ENCODE measurements around the gene WDR27.
"Not testable (repeated sequence)": the region's sequence is repeated elsewhere in the genome, so short reads cannot be mapped to it uniquely, and the experiment has no call there.

The WDR27 gene

DNA sequence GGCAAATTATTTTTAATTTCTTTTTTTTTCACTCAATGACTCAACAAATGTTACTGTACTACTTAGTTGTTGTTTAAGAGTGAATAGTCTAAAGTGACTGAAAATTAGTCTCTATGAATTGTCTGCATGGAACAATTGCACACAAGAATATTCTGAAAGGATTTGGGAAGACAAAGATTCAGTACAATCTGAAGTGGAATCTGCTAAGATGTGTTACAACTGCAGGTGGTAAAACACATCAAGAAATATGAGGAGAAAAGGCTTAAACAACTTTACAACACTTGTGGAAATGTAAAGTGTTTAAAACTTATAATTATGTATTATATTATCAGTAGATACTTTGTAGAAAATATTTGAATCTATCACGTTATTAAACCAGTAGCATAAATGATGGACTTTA lies 193.4 kb downstream of the WDR27 start:
- FAIRE-seq = no peak

DNA sequence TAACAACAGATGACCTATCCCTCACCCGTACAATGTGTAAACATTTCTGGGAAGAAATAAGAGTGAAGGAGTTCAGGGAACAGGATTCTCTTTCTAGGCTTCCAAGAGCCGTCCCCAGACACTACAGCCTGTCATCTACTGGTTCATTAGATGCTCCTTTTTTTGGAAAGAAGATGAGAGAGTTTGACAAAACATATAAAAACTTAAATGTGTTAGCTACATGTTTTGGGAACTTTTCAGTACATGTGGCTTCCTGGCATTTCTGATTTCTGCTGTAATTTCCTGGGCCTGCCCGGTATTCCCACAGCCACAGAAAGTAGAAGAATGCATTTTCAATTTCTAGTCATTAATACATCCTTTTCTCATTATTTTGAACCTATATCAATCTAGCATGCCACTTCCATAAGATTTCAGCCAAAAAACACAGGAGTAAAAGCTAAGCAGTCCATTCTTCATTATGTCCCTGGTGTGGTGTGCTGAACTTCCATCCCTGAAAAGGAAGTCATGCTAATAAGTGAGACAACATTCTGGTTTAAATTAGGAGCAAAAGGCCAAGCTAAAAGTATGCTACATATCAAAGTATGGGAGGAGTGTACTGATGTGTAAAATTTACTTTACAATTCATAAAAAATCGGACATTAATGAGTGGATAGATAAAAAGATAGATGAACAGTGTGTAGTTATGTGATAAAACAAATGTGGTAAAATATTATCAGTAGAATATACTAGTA lies 198.2 kb downstream of the WDR27 start:
- FAIRE-seq = no peak

DNA sequence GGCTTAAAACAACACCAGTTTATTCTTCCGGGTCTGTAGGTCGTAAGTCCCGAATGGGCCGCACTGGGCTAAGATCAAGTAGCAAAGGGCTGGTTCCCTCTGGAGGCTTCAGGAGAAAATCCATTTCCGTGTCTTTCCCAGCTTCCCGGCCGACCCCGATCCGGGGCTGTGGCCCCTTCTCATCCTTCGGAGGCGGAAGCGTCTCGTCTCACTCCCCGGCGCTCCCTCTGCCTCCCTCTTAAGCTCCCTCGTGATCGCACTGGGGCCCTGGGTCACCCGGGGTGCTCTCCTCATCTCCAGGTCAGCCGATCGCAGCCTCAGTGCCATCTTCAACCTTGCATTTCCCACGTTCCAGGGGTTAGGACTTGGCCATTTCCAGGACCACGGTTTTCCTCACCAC lies 199.4 kb downstream of the WDR27 start:
- FAIRE-seq = no peak

DNA sequence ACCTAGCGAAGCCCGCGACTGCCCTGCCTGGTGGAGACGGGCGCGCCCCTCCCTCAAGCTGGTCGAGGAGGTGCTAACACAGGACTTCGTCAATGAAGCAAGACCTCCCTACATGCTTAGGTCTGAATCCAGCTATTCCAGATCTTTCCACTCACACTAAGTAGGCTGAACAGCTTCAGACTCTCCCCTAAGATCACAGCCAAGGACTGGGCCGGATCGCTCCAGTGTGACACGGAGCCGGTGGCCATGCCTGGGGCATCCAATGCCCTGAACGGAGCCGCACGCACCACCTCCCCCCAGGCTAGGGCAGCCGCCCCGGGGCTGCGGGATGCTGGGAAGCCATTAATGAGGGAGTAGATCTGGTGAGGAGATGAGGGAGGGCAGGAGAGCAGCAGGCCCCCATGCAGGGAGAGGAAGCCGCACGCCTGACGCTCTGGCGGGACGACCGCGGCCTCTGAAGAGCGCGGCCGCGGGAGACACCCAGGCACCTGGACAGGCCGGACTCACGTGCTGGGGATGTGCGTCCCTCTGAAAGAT lies 200.0 kb downstream of the WDR27 start:
- no peak for FAIRE-seq

DNA sequence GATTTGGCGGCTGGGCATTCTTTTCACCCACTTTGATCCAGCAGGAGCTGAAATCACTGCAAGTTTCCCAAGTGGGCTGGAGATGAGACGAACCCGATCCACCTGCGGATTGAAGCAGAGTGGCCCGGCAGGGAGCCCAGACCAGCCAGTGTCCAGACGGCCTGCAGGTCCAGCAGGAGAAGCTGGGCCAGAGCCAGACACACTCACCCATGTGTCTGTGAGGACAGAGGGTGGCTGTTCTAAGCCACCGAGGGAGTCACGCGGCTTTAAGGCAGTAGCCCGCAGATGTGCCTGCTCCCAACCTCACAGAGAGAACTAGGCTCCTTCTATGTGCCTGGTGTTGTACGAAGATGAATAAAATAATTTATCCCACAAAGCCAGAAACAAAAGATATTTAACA lies 200.7 kb downstream of the WDR27 start:
- no peak for FAIRE-seq

DNA sequence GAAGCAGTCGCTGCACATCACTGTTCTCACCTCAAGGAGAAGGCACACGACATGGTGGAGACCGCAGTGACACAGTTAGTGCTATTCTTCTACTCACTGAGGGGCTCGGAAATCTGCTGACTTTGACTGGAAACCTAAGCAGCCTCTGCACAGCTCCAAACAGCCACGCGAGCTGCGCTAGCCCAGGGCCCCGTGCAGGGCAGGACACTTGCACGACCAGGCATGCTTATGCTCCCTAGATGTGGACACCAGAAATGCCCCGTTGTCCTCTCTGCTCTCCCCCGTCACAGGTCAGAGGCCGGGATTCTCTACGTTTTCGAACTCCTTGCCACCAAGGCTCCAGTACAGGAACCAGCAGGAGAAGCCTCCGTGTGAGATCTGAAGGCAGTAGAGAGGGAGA lies 201.1 kb downstream of the WDR27 start:
- FAIRE-seq = no peak

DNA sequence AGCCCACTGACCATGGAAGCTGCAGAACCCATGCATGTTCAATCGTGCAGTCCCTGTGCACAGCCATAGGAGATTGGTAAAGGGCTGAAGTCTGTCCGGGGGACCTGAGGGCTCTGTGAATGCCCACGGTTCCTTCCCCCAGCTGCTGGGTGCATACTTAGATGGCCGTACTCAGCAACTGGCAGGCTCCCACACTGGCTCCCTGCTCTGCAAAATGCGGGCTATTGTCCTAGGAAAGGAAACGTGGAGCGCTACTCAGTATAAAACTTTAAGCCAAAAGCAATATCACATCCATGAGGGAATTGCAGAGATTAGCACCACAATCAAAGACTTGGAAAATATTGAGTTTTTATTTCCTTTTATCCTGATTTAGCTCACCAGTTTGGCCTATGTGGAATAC lies 202.0 kb downstream of the WDR27 start:
- no peak for FAIRE-seq

DNA sequence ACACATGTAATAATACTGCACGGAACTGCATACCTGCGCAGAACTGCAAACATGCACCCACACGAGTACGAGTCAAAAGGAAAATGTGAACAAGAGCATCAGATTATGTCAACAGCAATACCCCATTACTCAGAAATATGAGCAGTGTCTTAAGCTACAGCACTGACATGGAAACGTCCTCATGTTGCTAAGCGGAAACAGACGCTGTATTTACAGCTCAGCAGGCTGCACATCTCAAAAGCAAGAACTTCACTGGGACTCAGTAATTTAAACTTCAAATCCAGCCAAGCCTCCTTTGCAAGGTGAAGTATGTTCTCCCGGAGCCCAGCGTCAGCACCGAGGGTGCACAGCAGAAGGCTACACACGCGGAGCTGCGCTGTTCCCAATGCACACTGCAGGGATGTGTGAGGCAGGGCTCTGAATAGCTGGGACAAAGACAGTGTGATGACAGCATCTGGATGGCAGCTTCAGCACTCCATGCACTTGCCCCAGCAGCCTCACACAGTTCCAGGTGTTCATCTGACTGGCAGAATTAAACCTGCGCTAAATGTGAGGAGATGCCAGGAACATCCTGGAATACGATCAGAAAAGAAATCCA lies 202.8 kb downstream of the WDR27 start:
- no peak for FAIRE-seq

DNA sequence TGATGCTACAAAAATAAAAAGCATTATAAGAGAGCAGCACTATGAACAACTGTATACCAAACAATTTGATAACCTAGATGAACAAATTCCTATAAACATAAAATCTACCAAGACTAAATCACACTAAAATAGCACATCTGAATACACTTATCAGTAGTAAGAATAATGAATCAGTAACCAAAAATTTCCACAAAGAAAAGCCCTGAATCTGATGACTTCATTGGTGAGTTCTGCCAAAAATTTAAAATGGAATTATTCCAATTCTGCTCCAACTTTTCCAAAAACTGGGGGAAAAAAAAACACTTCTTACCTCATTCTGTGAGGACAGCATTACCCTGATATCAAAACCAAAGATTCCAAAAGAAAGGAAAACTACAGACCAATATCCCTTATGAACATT lies 206.2 kb downstream of the WDR27 start:
- no peak for FAIRE-seq

DNA sequence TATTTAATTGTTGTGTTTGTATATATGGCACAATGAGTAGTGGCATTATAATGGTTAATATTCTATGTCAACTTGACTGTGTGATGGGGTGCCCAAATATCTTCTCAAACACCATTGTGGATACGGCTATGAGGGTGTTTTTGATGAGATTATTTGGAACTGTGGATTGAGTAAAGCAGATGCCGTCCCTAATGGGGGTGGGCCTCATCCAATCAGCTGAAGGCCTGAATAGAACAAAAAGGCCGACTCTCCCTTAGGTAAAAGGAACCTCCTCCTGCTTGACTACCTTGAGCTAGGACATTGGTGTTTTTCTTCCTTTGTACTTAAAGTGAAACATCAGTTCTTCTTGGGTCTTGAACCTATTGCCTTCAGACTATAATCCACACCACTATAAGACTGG lies 207.8 kb downstream of the WDR27 start:
- FAIRE-seq = no peak

DNA sequence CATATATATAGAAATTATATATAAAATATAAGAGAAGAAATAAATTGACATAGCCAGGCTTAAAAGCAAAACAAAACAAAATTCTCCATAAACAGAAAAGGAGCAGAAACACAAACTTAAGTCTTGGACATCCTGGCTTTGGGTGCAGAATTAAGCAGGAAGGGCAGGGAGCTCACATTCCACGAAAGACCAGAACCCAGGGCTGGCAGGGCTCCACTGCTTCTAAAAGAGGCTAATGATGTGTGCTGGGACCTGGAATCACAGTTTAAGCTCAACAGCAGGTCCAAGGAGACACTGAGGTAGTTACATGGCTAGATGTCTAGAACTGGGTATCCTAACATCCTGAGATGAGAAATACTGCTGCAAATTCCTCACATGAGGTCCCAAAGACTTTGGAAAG lies 210.3 kb downstream of the WDR27 start:
- FAIRE-seq = no peak

DNA sequence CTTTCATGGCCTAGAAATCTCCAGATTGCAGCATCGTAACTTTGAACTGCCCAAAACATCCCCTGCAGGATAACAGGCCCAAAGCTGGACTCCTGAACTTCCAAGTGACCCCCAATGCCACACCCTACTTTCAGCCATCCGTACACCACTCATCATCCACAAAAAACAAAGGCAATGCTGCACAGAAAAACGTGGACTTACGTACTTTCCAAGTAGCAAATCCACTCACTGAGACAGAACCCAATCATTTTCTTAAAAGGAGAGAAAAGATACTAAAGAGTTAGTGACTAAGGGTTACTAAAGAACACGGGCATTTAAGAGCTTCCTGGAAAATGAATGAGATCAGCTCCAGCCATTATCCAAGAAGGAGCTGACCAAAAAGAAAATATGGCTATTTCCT lies 211.0 kb downstream of the WDR27 start:
- FAIRE-seq = no peak

DNA sequence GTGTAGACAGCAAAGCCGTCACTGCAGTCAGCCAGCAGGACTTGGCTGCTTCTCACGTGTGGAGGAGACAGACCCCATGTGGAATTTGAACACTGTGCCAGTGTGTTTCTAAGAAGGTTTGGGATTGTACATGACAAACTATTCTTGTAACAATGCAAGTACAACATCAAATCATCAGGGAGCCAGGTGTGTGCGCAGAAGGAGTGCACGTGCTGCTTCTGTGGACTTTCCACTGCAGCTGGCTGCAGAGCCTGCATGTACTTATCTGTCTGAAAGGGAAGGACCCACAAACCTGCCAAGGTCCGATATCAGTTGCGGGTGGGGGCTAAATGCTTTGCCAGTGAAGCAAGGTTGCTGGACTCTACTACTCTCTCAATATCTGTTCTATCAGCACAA lies 211.6 kb downstream of the WDR27 start:
- FAIRE-seq = no peak

DNA sequence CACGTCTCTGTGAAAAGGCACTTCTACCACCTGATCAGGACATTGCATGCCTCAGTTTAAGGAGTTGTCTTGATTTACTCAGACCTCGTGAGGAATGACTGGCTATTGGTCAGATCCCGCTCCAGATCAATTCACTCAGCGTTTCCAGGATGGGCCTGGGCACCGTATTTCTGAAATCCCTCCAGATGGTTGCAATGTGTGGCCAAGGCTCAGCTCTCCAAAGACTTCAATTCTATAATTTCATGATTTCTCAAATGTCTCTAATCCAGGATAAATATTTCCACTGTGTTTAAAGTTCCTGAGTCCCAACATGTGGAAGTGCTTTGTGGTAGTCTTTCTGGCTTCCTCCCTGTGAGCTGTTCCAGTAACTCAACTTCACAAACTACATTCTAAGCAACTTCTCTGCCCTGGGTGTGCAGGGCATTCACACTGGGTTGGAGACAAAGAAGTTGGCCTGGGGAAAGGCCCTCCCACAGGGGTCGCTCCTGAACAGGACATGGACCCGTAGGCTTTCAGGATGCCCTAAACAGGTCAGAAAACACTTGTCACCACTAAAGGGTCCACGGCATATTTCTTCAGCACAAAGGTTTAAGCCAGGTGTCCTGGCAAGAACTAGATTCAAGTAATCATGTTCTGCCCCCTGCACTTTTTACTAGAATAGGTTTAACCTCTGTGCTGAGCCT lies 212.1 kb downstream of the WDR27 start:
- FAIRE-seq = no peak

DNA sequence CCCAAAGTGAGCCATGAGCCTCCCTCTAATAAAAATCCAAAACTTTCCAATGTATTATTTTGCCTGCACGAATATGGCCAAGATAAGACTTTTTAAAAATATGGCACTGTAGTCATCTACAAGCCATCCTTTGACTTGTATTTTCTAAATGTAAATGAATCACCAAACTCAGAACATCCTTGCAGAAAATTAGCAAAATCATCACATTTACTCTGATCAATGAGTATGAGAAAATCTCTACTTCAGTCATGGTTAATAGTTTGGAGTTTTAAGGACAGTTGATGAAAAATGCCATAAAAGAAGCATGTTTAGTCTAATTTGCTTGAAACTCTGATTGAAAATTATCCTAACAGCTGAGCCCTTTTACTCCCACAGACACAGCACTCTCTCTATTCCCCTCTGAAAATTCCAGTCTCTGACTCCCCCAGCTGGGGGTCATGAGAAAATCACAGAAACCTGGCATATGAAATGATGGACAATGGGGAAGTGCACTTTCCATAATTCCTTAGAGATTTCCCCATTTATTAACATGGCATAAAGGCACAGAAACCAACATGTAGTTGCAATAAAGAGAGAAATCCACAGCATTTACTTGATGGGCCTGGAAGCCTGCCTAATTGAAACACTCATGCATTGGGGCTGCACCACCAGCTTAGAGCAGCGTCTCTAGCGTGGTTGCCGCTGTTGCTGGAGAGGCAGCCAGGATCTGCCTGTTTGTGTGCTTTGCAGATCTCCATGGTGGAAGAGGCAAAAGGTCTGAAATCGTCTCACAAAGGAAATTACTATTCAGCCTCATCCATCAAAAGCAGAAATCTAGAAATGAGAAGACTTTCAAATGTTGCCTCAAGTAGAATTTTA lies 214.0 kb downstream of the WDR27 start:
- no peak for FAIRE-seq

DNA sequence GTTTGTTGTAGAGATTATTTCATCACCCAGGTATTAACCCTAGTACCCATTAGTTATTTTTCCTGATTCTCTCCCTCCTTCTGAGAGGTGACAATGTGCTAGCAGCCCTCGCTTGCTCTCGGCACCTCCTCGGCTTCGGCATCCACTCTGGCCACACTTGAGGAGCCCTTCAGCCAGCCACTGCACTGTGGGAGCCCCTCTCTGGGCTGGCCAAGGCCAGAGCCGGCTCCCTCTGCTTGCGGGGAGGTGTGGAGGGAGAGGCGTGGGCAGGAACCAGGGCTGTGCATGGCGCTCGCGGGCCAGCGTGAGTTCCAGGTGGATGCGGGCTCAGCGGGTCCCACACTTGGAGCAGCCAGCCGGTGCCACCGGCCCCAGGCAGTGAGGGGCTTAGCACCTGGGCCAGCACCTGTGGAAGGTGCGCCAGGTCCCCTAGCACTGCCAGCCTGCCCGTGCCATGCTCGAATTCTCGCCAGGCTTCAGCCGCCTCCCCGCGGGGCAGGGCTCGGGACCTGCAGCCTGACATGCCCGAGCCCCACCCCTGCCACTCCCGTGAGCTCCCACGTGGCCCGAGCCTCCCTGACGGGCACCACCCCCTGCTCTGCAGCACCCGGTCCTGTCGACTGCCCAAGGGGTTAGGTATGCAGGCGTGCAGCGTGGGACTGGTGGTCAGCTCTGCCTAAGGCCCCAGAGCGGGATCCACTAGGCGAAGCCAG lies 221.9 kb downstream of the WDR27 start:
- no peak for FAIRE-seq

DNA sequence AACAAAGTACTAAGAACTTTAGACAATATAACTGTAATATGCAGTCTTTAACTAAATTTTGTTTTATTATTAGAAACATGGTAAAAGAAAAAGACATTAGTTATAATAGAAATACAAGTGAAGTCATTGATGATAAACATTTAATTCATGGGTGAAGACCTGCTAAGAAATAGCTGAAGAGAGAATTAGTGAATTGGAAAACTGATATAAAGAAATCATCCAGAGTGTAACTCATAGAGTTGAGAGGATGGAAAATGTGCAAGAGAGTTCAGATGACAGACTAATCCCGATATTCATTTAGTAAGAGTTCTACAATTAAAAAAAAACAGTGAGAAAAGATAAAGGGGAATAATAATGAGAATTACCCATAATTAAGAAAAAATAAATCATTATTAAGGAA lies 227.5 kb downstream of the WDR27 start:
- peak; percentile 67 for FAIRE-seq

DNA sequence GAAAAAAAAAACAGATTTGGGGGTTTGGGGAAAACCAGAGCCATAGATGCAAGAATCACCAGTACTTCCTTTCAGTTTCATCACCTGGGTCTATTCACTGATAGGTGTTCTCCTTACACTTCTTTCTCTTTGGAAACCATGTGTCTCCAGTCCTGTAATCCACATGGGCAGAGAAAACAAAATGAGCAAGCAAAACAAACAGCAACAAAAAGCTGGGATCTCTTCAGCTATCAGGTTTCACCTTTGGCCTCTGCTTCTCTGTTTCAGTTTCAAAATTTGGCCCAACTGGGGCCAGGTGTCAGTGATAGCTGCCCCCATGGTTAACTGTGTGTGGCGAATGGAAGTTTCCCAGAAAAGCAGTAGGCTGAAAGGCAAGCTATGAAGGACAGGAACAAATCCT lies 228.2 kb downstream of the WDR27 start:
- no peak for FAIRE-seq

DNA sequence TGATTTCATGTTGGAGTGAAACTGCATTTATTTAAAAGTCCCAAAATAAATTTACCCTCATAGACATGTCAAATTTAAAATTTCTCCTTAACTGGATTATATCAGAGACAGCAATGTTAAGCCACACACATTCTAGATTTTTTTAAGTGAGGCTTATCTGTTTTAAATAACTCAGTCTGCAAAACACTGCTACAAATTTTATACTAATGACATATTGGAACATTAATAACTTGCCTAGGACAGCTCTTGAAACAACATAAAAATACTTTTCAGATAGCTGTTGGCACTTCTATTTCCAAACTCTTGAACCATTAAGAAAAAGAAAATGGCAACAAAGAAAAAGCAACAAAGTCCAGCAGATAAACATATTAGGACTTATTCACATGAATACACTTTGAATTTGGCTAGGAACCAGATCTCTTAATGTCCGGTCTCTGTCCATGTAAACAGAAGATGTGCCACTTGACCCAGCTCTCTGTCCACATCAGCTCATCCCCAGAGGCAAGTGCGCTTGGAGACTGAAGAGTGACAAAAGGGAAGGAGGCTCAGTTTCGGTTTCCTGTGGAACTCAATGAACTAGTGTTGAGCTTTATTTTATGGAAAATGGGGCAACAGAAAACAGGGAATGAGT lies 228.9 kb downstream of the WDR27 start:
- no peak for FAIRE-seq

DNA sequence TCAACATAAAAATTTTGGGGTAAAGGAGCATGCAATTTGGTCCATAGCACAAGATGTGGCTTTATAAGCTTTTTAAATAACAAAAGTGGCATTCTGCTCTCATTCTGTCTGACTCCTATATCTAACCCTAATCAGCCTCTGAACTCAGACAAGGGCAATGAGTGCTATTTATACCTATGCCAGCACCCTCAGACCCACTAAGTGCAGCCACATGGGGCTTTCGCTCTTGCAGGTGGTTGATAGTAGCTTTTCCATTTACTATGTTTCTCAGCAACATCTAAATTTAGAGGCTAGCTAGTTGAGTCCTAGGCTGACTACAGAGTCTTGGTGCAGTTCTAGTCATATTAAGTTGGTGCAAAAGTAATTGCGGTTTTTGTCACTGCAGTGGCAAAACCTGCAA lies 231.0 kb downstream of the WDR27 start:
- FAIRE-seq = no peak

DNA sequence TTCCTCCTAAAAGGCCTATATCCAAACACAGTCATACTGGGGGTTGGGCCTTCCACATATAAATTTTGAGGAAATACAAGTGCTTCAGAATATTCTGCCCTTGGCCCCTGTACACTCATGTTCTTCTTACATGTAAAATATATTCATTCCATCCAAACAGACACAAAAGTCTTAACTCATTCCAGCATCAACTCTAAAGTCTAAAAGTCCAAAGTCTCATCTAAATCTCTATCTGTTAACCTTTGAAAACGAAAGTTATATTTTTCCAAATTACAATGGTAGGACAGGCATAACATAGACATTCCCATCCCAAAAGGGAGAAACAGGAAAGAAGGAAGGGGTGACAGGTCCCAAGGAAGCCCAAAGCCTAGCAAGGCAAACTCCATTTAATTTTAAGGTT lies 232.8 kb downstream of the WDR27 start:
- no peak for FAIRE-seq

DNA sequence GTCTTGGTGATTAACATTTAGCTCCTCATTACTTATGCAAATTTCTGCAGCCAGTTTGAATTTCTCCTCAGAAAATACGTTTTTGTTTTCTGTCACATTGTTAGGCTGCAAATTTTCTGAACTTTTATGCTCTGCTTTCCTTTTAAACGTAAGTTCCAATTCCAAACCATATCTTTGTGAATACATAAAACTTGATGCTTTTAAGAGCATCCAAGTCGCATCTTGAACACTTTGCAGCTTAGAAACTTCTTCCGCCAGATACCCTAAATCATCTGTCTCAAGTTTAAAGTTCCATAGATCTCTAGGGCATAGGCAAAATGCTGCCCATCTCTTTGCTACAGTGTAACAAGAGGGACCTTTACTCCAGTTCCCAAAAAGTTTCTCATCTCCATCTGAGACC lies 234.1 kb downstream of the WDR27 start:
- not testable (repeated sequence) for FAIRE-seq
